ENCODE measurements around the gene ZNF182.
"Not testable (repeated sequence)": the region's sequence is repeated elsewhere in the genome, so short reads cannot be mapped to it uniquely, and the experiment has no call there.

The ZNF182 gene

GRCh38 chrX:48001260-48001659 is 2.5 kb downstream of the ZNF182 start:
- DNase-seq (ENCODE audit: low spot score) = no peak

GRCh38 chrX:47992669-47993068 is 11.1 kb downstream of the ZNF182 start:
- no peak for DNase-seq (ENCODE audit: low spot score)

- DNase-seq (ENCODE audit: low spot score) = no peak
Measured at GRCh38 chrX:47992095-47992380, 11.8 kb downstream of the ZNF182 start.

DNA sequence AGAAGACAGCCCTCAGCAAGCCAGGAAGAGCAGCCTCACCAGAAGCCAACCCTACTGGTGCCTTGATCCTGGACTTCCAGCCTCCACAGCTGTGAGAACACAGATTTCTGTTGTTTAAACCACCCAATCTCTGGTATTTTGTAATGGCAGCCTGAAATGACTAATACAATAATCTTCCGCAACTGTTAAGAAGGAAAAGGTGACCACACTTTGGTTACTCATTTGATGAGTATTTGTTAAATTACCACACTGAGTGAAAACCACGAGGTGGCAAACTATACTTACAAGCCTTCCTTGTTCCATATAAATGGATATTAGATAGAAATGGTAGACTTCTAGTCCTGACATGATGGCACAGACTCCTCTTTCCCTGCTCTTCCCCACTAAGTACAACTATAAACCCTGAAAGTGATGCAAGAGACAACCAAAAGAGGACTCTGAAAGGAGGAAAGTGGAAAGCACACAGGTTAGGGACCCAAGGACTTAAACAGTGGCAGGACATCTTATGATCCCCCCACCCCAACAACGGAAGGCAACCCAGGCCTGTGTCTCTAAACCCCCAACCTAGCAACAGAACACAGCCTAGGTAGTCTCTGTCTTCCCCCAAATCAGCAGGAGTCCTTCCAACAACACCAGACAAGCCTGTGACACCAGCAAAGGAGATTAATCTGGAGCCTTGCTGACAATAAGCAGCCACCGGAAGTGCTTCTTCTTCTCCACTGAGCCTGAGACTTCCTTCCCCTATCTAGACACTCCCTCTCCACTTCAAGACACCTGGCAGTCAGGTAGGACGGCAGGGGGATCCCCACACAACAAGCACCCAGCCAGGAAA is 12.3 kb downstream of the ZNF182 start:
- no peak for DNase-seq (ENCODE audit: low spot score)

- no peak for DNase-seq (ENCODE audit: low spot score)
Measured at GRCh38 chrX:47976254-47977151, 27.3 kb downstream of the ZNF182 start.

GRCh38 chrX:47973235-47973634 is 30.6 kb downstream of the ZNF182 start:
- no peak for DNase-seq (ENCODE audit: low spot score)

GRCh38 chrX:47965526-47965925 is 38.3 kb downstream of the ZNF182 start:
- DNase-seq (ENCODE audit: low spot score) = not testable (repeated sequence)

DNA sequence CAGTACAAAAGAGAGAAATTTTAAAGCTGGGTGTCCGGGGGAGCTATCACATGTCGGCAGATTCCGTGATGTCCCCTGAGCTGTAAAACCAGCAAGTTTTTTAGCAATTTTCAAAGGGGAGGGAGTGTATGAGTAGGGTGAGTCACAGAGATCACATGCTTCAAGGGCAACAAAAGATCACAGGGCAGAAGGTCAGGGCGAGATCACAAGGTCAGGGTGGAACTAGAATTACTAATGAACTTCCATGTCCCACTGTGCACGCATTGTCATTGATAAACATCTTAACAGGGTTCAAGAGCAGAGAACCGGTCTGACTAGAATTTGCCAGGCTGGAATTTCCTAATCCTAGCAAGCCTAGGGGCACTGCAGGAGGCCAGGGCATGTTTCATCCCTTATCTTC is 42.0 kb downstream of the ZNF182 start:
- not testable (repeated sequence) for DNase-seq (ENCODE audit: low spot score)

GRCh38 chrX:47960406-47960805 is 43.4 kb downstream of the ZNF182 start:
- DNase-seq (ENCODE audit: low spot score) = no peak

DNA sequence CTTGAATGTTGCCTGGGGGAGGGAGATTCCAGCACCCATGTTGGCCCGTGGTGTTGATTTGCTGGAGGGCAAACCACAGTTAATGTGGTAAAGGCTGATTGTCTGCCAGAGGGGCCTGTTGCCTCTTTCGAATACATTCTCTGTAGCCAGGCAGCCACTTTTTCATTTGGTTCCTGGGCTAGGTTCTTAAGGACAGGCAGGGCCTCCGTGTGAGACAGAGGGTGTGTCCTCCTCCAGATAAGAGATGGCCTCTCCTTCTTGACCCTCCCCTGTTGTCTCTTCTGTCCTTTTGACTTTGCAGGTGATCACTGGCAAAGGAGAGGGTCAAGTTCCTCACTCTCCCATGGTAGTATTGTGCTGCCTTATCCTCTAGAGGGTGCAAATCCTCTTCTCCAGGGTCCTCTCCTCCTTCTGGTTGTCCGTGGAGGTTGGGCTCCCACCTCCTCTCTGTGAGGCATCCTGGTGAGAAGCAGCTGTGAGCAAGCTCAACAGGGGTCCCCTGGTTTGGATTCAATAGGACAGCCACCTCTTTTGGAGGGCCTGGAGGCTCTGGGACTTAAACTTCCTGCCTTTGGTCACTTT is 44.9 kb downstream of the ZNF182 start:
- no peak for DNase-seq (ENCODE audit: low spot score)

DNA sequence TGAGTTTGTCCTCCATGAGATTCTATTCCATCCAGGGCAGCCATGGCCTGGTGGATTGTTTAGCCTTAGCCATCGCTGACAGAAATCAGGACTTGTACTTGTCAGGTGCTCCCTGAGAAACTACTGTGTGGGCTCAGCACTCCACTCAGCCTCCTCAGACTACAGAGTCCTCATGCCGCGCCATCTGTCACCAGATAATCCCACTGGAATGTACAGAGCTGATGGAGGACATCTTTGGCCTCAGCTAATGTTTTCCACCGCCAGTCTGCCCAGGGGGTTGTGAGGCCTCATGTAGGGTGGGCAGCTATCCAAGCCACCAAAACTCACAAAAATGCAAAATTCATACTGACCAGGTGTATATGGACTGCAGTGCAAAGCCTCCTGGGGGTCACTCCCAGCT is 45.6 kb downstream of the ZNF182 start:
- DNase-seq (ENCODE audit: low spot score) = not testable (repeated sequence)

DNA sequence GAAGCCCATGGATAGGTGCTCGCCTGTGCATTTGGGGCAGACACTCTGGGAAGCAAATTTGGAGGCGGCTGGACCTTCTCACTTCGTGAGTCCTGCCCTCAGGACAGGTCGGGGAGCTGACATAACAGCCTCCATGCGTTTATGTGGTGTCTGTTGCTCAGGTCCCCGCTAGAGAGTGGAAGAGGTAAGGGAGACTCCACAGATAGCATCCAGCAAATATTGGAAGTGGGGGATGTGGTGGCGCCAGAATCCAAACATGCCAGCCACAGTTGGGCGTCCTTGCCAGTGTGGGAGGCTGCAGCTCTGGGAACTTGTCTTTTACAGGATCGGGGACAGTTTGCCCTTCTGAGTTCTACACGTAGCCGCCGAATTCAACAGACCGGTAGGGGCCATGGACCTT is 47.8 kb downstream of the ZNF182 start:
- DNase-seq (ENCODE audit: low spot score) = no peak

- DNase-seq (ENCODE audit: low spot score) = not testable (repeated sequence)
Measured at GRCh38 chrX:47955295-47955694, 48.5 kb downstream of the ZNF182 start.

- no peak for DNase-seq (ENCODE audit: low spot score)
Measured at GRCh38 chrX:47941423-47941822, 62.4 kb downstream of the ZNF182 start.

- DNase-seq (ENCODE audit: low spot score) = no peak
Measured at GRCh38 chrX:47940448-47940847, 63.3 kb downstream of the ZNF182 start.

DNA sequence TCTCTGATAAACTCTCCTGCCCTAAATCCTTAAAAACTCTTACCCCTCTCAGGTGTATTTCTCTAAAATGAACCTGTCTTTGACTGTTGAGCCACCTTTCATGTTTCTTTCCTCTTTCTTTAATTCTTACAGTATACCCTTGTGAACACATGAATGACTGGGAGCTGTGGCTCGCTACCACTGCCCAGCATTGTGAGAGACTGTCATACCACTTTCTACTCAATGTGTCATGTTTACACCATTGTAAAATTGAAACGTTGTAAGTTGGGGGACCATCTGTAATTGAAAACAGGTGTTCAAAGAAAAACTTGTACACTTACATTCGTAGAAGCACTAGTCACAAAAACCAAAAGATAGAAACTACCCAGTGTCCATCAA is 66.9 kb downstream of the ZNF182 start:
- no peak for DNase-seq (ENCODE audit: low spot score)

GRCh38 chrX:47936224-47936939 is 67.4 kb downstream of the ZNF182 start:
- DNase-seq (ENCODE audit: low spot score) = no peak

DNA sequence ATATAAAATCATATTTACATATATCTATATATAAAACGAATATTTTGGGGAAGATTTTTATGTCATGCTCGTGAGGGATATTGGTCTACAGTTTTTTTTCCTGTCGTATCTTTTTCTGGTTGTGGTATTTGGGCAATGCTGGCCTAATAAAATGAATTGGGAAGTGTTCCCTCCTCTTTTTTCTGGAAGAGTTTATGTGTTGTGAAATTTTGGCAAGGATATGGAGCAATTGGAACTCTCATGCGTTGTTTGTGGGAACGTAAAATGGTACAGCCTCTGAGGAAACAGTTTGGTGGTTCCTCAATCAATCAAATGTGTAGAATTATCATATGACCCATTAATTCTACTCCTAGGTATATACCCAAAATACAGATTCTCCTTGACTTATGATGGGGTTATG is 69.8 kb downstream of the ZNF182 start:
- DNase-seq (ENCODE audit: low spot score) = no peak

DNA sequence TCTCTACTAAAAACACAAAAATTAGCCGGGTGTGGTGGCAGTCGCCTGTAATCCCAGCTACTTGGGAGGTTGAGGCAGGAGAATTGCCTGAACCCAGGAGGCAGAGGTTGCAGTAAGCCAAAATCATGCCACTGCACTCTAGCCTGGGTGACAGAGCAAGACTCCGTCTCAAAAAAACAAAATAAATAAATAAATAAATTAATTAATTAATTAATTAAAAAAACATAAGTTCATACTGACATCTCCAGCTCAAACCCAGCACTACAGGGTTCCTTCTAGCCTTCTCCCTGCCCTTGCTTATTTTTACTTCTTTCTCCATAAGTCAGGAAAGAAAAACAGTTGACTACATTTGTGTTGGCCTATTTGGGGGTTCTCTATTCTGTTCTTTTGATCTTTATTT is 71.8 kb downstream of the ZNF182 start:
- DNase-seq (ENCODE audit: low spot score) = not testable (repeated sequence)

- DNase-seq (ENCODE audit: low spot score) = no peak
Measured at GRCh38 chrX:47927212-47927611, 76.6 kb downstream of the ZNF182 start.

All from hematopoietic multipotent progenitor cell treated with erythropoietin and hydrocortisone succinate and interleukin-3 and kit ligand, for 15 days (in vitro differentiated cells).